ENCODE results near the gene LYST.
"Not testable (repeated sequence)": the region's sequence is repeated elsewhere in the genome, so short reads cannot be mapped to it uniquely, and the experiment has no call there.

LYST gene

DNA sequence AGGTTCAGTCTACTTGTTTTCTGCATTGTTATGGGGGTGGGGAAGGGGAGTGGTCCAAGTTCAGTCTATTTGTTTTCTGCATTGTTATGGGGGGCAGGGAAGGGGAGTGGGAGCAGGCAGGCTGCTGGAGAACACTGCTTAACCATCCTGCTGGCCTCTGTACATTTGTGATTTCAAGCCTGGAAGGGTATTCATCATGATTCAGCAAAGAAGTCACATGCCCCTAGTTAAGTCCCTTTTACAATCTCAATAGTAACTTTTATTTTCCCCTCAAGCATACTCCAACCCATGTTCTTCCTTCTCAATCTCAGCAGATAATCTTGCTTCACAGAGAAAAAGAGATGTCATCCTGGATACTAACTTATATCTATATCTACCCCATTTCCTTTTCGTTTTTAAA, 7.9 kb downstream of the LYST start:
- DNase-seq = no peak

DNA sequence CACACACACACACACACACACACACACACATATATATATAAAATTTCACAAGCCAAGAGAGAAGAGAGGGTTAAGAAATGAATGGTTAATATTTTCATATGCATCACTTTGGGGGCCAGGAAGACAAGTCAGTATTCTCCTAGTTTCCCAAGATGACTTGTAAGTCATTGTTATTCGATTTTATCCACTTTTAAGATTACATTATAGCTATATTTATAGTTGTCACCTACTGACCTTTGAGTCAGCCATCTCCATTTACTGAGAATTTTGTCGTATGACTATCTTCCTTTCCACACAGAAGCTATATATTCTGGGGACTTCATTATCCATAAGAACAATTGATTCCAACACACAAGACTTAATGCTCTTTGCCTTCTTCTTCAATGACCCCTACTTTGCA, 8.9 kb downstream of the LYST start:
- no peak for DNase-seq

DNA sequence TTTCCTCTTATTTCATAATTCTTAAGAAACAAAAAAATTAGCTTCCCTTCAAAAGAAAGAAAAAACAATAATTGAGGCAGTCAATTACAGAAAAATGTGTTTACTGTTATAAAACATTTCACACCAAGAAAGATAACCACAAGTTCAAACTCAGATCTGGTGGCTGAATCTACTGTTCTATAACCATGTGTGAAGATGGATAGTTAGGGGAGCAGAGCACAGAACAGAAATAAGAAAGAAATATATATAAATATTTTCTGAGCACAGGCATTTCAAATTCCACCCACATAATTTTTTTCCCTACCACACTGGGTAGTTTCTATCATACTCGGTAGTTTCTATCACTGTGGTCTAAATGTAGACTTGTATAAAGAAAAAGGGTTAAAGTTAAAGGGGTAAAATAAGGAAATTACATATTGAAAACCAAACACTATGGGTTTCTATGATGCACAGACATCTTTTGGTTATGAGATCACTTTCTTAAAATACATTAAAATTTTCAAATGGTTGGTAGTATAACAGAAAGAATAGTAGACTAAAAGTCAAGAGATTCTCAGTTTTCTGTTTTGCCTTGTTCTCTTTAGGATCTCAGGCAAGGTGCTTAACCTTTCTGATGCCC, 10.8 kb downstream of the LYST start:
- no peak for DNase-seq

DNA sequence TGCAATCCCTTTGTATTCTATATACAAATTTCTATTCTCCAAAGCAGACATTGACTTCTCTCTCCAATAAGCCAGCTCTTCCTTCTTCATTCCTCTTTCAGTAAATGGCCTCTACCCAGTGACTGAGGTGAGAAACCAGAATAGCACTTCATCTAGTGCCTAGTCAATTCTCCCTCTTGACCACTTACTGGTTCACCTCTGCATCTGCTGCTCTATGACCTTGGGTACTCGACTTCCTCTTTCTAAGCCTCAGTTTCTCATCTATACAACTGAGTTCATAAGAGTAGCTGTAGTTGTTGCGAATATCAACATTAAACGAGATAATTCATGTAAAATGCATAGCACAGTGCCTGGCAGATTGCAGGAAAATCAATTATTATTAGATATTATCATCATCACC, 12.4 kb downstream of the LYST start:
- DNase-seq = no peak

DNA sequence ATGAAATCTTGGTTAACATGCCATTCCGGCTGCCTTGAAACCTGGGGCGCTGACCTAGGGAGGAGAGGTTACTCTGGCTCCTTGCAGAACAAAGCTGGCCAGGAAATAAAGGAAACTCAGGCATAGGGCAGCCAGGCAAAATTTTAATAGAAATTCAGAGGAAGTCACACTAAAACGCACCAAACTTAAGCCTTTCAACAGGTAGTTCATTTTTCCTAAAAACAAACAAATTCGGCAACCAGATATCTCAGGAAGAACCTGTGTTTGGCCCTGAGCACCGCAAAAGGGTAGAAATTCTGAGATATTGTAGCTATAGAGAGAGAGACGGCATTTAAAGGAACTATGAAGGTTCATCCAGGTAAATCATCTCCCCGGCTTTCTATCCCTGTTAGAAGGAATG, 13.1 kb downstream of the LYST start:
- DNase-seq = no peak

DNA sequence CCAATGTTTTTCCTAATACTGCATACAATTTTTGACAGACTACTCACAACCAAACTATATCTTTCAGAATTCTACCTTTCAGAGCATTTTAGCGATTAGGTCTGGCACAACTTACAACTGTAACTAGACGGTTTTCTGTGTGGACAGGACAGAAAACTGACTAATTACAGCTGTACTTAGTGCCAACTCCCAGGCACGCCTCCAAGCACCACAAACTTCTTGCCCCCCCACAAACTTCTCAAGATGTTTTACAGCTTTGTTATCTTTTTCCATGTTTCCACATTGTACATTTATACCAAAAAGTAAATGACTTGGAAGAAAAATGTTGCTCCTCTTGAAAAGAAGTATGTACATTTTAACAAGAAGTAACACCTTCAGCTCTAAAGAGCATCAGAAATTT, 13.8 kb downstream of the LYST start:
- DNase-seq = no peak

DNA sequence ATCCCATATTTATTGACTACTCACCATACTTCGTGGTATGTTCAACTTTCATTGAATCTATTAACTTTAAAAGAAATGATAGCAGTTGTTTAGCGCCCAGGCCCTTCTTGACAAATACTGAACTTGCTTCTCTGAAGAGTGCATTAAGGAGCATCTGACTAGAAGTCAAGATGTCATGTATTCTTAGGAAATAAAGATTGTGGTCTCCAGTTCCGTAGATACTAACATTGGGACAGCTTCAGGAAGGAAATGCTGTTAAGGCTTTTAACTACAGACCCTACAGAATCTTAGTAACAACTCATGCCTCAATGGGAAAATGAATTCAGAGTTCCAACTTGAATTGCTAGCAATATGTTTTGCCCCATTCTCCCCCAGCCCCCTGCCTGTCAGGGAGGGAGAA, 14.8 kb downstream of the LYST start:
- DNase-seq = no peak

DNA sequence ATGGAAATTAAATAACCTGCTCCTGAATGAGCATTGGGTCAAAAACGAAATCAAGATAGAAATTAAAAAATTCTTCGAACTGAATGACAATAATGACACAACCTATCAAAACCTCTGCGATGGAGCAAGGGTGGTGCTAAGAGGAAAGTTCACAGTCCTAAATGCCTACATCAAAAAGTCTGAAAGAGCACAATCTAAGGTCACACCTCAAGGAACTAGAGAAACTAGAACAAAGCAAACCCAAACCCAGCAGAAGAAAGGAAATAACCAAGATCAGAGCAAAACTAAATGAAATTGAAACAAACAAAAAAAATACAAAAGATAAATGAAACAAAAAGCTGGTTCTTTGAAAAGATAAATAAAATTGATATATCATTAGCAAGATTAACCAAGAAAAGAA, 18.5 kb downstream of the LYST start:
- not testable (repeated sequence) for DNase-seq

DNA sequence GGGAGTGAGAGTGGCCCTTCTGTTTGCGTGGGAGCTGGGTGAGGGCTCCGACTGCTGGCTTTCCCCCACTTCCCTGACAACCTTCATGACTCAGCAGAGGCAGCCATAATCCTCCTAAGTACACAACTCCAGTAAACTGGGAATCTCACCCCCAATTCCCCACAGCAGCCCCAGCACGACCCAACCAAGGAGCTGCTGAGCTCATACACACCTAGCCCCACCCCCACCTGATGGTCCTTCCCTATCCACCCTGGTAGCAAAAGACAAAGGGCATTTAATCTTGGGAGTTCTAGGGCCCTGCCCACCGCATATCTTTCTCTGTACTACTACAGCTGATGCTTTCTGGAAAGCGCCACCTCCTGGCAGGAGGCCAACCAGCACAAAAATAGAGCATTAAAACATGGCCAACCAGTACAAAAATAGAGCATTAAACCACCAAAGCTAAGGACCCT, 21.0 kb downstream of the LYST start:
- not testable (repeated sequence) for DNase-seq

DNA sequence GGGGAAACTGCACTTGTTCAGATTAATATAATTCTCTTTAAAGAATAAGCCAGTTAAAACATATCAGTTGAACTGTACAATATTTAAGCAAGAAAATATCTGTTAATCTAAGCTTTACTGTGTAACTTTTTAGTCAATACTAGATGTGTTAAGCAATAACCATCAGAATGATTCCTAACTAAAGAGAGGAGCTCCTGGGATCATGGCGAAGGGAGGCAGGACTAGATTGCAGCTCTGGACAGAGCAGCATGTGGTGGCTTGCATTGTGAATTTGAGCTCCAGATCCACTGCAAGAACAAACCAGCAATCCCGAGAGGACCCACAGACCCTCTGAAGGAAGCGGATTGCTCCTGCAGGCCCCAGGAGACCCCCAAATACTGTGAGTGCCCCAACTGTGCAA, 21.9 kb downstream of the LYST start:
- DNase-seq = no peak

DNA sequence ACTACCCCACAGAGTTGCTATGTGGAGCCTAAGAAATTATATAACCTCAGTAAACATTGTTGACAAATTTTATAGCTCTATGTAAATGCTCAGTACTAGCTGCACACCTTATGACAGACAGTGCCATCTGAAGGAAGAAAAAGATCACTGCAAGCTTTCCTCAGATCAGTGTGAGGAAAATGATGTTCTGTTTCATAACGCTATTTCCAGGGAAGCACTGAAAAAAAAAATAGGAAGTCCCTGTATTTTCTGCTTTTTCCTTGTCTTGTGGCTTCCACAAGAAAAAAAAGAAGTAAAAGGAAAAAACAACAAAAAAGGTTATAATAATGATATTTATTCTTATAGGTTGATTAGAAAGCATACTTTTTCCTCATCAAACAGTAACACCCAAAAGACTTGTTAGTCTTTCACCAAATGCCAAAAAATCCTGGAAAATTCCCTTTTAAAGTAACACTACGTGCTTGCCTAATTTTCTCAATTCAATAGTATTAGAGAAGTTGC, 23.2 kb downstream of the LYST start:
- DNase-seq = no peak

DNA sequence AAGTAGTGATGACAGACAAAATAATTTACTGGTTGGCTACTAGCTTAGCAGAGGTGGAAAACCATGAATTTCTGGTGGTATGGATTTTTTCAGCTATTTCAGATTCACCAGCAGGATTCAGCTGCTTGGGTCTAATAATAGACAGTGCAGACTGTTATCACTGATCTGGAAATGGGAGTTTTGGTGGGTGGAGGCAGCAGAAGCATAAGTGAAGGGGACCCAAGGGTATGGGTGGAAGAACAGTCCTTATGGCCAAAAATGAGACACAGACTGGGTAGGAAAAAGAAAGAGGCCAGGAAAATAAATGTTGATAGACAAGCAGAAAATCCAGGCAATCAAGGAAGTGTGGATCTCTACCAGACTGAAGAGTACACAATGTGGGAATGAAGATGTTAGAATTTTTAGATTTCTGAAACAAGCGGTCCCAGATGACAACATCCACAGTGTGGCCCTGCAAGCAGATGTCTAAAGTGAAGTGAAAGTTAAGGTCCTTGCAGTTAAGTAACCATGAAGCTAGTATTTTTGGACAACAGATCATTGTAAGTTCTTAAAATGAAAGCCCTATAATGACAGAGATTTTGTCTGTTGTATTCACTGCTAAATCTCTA, 24.7 kb downstream of the LYST start:
- DNase-seq = no peak

DNA sequence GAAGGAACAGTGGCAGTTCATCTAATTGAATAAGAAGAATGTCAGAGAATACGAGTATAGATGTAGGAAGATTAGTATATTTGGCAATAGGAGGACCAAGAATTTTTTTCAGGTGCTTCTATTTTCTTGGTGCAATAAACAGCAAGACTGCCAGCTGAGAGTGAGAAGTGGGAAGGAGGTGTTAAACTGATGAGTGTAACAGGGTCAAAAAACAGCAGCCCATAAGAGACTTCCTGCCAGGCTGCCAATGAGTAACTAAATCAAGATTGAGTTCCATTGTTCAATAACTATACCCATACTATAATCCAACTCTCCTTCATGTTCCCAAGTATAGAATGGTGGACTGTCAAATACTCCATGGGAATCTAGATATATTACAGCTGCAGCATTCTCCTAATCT, 28.7 kb downstream of the LYST start:
- DNase-seq = peak; percentile 22

DNA sequence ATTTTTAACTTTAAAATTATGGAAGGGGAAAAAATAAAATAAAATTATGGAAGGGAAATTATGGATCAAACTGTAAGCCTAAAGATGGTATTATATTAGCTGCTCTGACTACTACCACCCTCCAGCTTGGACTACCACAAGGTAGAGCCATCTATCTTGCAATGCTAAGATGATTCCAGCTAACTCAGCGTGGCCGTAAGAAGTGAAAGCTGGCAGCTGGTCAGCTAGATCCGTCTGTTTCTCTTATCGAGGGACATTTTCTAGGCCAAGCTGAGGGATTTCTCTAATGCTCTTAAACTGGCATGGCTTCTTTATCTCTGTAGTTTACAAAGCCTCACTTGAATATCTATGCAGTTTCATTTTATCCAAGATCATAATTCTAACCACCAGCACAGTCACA, 31.5 kb downstream of the LYST start:
- DNase-seq = no peak

DNA sequence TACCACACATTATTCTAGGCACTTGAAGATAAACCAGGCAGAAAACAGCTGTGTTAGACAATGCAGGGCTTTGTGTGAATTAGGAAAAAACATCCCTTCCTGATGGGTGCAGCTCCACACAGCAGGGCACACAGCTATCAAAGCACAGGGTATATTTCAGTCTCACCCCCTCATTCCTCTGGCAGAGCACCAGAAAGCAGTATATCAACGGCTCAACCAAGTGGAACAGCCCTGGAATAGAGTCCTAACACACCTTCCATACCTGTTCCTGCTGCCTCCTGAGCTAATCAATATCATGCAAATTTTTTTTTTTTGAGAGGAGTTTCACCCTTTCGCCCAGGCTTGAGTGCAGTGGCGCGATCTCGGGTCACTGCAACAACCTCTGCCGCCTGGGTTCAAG, 32.1 kb downstream of the LYST start:
- DNase-seq = no peak

DNA sequence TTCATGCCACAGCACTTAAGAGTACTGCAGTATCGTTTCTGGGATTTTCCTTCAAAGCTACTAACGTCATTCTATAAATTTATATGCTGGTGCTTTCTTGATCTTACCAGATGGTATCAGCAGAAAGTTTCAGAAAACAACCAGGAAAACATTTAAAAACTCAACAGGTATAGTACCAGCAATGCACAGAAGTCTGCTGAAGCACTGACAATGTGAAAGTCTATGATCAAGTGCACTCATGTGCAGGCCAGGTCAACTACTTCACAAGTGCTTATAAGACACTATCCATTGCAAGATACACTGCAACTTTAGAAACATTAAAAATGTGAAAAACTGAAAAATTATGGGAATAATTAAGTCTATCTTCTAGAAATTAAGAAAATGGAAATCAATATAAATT, 34.7 kb downstream of the LYST start:
- DNase-seq = no peak

DNA sequence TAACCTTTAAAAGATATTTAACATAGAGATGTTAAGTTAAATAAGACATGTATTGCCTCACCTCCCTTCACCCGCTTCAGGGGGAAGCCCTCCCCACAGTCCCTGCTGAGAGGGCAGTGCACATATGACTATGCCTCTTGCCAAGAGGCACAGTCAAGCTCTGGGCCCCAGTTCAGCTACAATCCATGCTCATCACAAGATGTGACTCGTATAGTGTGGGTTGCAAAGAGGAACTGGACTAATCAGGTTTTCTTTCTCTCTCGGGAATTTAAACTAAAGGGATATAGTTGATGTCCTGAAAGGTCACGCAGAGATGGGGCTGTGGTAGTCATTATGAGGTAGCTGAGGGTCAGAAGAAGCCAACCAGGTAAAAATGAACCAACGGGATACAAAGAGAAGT, 35.6 kb downstream of the LYST start:
- DNase-seq = no peak

DNA sequence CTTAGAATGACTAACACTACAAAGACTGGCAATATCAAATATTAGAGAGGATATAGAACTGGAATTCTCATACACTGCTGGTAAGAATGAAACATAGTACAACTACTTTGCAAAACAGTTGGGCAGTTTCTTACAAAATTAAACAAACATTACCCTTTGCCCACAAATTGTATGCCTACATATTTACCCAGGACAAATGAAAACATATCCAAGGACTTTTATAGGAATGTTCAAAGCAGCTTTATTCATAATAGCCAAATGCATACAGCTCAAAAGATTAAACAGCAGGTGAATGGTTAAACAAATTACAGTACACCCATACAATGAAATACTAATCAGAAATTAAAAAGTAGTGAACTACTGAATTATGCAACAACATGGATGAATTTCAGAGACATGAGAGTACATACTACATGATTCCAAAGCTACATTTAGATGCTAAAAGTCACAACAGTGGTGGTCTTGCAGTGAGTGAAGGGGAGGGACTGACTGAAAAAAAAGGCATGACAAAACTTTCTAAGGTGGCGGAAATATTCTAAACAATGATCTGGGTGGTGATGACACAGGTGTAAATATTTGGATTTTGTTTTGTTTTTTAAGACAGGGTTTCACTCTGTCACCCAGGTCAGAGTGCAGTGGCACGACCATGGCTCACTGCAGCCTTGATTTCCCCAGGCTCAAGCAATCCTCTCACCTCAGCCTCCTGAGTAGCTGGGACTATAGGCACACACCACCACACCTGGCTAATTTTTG, 40.4 kb downstream of the LYST start:
- no peak for DNase-seq

DNA sequence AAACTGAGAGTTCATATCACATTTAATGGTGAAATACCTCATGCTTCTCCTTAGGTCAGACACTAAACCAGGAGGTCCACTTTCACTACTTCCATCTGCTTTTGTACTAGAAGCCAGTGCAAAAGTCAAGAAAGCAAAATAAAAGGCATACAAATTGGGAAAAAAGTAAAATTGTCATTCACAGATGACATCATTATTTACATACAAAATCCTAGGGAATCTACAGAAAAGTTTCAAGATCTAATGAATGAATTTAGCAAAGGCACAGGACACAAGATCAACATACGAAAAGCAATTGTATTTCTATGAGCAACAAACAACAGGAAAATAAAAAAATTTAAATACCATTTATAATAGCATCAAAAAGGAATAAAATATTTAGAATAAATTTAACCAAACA, 41.5 kb downstream of the LYST start:
- no peak for DNase-seq

DNA sequence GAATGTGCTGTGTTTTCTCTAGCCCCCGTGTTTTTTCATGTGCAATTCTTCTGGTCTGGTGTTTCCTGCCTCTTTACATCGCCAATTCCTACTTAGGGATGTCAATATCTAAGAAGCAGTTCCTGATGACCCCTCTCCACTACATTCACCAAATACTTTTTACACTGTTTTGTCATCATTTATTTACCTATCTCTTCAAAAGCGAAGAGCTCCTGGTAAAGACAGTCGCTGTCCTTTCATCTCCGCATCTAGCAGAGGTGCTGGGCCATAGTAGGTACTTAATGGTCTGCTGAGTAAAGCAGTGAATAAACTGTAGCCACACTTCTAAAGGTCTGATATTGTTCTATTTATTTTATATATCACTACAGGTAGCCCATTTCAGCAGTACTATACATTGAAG, 43.0 kb downstream of the LYST start:
- DNase-seq = no peak

DNA sequence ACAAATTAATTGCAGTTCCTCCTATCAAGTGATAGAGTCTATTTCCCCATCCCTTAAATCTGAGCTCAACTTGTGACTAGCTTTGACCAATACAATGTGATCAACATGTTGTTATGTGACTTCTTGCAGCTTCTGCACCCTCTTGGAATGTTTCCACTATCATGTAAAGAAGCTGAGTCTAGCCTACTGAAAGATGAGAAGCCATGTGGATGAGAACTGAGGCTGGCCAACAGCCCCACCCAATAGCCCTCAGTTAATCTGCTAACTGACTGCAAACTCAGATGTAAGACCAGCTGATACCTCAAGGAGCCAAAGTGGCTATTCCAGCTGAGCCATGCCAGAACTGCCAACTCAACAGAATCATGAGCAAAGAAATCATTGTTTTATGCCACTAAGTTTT, 44.0 kb downstream of the LYST start:
- no peak for DNase-seq

DNA sequence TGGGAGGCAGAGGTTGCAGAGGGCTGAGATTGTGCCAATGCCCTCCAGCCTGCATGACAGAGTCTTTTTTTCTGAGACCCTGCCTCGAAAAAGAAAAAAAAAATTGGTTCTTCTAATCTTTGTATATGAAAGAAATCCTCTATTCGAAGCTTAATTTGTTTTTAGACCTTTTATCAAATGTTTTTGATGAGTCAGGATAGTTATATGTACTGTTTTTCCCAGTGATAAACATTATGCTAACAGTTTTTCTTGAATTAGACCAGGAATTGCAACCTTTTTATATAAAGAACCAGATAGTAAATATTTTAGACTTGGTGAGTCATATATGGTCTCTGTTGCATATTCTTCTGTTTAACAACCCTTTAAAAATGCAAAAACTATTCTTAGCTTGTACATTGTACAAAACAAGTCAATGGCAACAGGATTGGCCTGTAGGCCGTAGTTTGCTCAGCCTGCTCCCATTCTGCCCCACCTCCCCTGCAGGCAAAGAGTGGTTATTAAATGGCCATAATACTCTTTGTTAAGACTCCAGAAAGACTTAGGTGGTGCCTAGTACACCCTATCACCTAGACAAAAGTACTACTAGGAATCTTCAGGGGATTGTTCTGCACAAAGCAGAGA, 45.2 kb downstream of the LYST start:
- no peak for DNase-seq

DNA sequence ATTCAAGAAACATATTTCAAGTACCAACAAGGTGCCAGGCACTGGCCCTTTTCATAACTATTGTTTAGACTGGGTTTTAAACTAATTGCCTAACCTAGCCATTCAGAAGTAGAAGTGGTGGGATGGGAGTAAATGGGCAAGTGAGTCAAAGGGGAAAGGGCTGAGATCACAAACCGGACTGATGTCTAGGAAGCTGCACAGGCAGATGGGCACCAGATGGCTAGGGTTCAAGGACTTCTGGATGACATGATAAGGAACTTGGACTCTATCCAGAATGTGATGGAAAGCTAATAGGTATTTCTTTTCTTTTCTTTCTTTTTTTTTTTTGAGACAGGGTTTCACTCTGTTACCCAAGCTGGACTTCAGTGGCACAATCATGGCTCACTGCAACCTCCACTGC, 46.6 kb downstream of the LYST start:
- no peak for DNase-seq

DNA sequence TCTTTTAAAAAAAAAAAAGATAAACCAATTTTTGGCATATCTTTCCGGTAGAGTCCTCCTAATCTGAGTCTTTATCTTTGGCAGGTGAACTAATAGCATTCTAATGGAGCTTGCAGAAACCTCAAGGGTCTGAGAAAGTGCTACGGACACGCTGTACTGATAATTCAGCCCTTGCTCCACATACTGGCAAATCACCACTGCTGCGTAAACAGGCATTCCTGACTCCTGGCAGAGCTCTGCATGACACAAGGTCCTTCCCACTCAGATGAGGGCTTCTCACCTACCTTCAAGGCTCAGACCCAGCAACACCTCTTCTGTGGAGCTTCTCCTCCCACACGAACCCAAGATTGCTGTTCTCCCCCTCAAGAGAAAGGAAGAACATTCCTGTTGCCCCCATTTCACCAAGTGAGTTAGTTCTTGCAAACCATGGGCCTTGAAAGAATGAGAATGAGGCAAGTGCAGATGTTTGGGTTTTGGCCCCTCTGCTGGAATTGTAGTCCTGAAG, 48.0 kb downstream of the LYST start:
- no peak for DNase-seq

Measured in NK-92 treated with Interleukin-12 subunit alpha and Interleukin-12 subunit beta, amount 100 ng/mL, for 24 hours (cell line).